GM23338 (cell line): Measurements from ENCODE around the gene PRMT7.

Experiments used
- CREB1 ChIP-seq: fragments of 250-450 bp; sonication (Bioruptor Pico); IDR thresholded peaks from 2 replicates; pipeline ENCODE4 v1.5.0; 2020; ENCODE audit warnings: low read depth, mild to moderate bottlenecking, moderate library complexity
- CTCF ChIP-seq, 2 experiments: fragments of 200-600 bp in 1 of 2; sonication (generic) in 1 of 2; conservative IDR thresholded peaks; 2 replicates each; pipeline versions ENCODE4 v1.5.1 to v1.6.1; 2016 to 2017; ENCODE audit warnings: antibody characterized with exemption in 2 of 2, low read depth in 2 of 2, mild to moderate bottlenecking in 2 of 2, moderate library complexity in 1 of 2
- EZH2 ChIP-seq: fragments of 200-600 bp; sonication (generic); IDR thresholded peaks from one replicate; pipeline ENCODE4 v1.8.0; 2017; ENCODE audit warnings: antibody characterized with exemption, mild to moderate bottlenecking, low read depth; ENCODE audit not compliant: unreplicated experiment
- EZH2phosphoT487 ChIP-seq: fragments of 200-600 bp; sonication (generic); IDR thresholded peaks from one replicate; pipeline ENCODE4 v1.8.1; 2018; ENCODE audit warnings: antibody characterized with exemption; ENCODE audit not compliant: unreplicated experiment
- NANOG ChIP-seq: IDR thresholded peaks from 2 replicates; pipeline ENCODE4 v1.6.1; 2016; ENCODE audit warnings: antibody characterized with exemption, borderline replicate concordance
- POLR2AphosphoS5 ChIP-seq: IDR thresholded peaks from 2 replicates; pipeline ENCODE4 v1.6.1; 2016; ENCODE audit warnings: antibody characterized with exemption, low read depth
- REST ChIP-seq: IDR thresholded peaks from one replicate; pipeline ENCODE4 v1.6.1; 2018; ENCODE audit warnings: antibody characterized with exemption; ENCODE audit not compliant: unreplicated experiment
- STAT1 ChIP-seq: IDR thresholded peaks from one replicate; pipeline ENCODE4 v1.6.1; 2016; ENCODE audit warnings: antibody characterized with exemption; ENCODE audit not compliant: unreplicated experiment

- TF ChIP-seq CTCF (conservative IDR thresholded peaks at IDR 0.05; ENCODE audit: low read depth in 2 of 2) (no peak), EZH2 (no peak), CREB1 (CRISPR knock-in tag) (no peak), STAT1 (no peak), POLR2AphosphoS5 (no peak), REST (no peak), EZH2phosphoT487 (no peak), NANOG (no peak)
These were observed 70.0 kb downstream of the PRMT7 start for GRCh38 chr16:68380676-68381362.
